Measurements from ENCODE around the gene TPO.

GRCh38 chr2:1561259-1561658, 148.0 kb downstream of the TPO start:
- TF ChIP-seq CTCF (IDR thresholded peaks at IDR 0.05) (no peak), EZH2 (IDR thresholded peaks at IDR 0.05) (no peak), EZH2phosphoT487 (IDR thresholded peaks at IDR 0.05) (no peak)
